KMS-11 (cell line): Measurements from ENCODE around the gene POU6F2.

Experiments used
- H2AFZ ChIP-seq: fragments of 200-600 bp; sonication (generic); 2 replicates; pipeline ENCODE4 v1.6.1; 2016; ENCODE audit warnings: antibody characterized with exemption, mixed run types, low read depth
- H3K27ac ChIP-seq: fragments of 200-600 bp; sonication (generic); 2 replicates; pipeline ENCODE4 v1.6.1; 2016; ENCODE audit warnings: mild to moderate bottlenecking, mixed run types
- H3K27me3 ChIP-seq: fragments of 200-600 bp; sonication (generic); 2 replicates; pipeline ENCODE4 v1.6.1; 2017; ENCODE audit warnings: mild to moderate bottlenecking, low read depth, mixed run types, moderate library complexity; ENCODE audit not compliant: insufficient read depth
- H3K36me3 ChIP-seq: fragments of 200-600 bp; sonication (generic); 2 replicates; pipeline ENCODE4 v1.6.1; 2017; ENCODE audit warnings: mild to moderate bottlenecking, mixed run types; ENCODE audit not compliant: insufficient read depth
- H3K4me1 ChIP-seq: fragments of 200-600 bp; sonication (generic); 2 replicates; pipeline ENCODE4 v1.6.1; 2016; ENCODE audit warnings: mild to moderate bottlenecking, low read depth, mixed run types; ENCODE audit not compliant: poor library complexity, severe bottlenecking
- H3K4me2 ChIP-seq: fragments of 200-600 bp; sonication (generic); 2 replicates; pipeline ENCODE4 v1.7.0; 2016; ENCODE audit warnings: mild to moderate bottlenecking, mixed run types
- H3K4me3 ChIP-seq: fragments of 200-600 bp; sonication (generic); IDR thresholded peaks from 2 replicates; pipeline ENCODE4 v1.6.1; 2017; ENCODE audit warnings: low read depth, low read length, mixed read lengths; ENCODE audit not compliant: insufficient read depth
- H3K79me2 ChIP-seq: fragments of 200-600 bp; sonication (generic); 2 replicates; pipeline ENCODE4 v1.6.1; 2016; ENCODE audit warnings: low read depth, mixed run types; ENCODE audit not compliant: insufficient read depth
- H3K9ac ChIP-seq: fragments of 200-600 bp; sonication (generic); 2 replicates; pipeline ENCODE4 v1.6.1; 2016; ENCODE audit warnings: mild to moderate bottlenecking, mixed run types
- H4K20me1 ChIP-seq: fragments of 200-600 bp; sonication (generic); 2 replicates; pipeline ENCODE4 v1.6.1; 2016; ENCODE audit warnings: mild to moderate bottlenecking, mixed run types; ENCODE audit not compliant: insufficient read depth
- TF ChIP-seq, protein P1 (sequence below): fragments of 200-600 bp; sonication (generic); conservative IDR thresholded peaks from 2 replicates; pipeline ENCODE4 v1.6.1; 2017; ENCODE audit warnings: low read depth, mild to moderate bottlenecking, antibody characterized with exemption, low read length, moderate library complexity, mixed read lengths

POU6F2 gene

DNA sequence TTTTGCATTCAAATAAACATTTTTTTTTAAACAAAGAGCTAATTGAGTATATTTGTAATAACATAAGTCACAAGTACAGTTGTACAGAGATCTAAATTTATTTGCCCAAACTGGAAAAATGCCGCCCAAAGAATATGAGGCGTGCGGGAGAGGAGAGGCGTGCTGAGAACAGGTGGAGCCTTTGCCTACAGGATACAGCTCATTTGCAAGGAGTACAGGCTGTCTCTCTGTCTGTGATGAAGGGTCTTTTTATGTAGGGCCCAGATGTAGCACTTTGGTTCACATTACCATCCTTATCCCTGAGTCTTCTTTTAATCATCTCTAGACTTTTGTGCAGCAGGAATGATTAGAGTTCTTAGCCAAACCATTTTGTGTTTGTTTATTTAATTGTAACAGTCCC, 58.2 kb downstream of the POU6F2 start:
- H4K20me1 ChIP-seq: no peaks in the 10 kb centered on the region
- no peaks in the 10 kb centered on the region for H3K36me3 ChIP-seq
- H3K4me1 ChIP-seq: no peaks in the 10 kb centered on the region

DNA sequence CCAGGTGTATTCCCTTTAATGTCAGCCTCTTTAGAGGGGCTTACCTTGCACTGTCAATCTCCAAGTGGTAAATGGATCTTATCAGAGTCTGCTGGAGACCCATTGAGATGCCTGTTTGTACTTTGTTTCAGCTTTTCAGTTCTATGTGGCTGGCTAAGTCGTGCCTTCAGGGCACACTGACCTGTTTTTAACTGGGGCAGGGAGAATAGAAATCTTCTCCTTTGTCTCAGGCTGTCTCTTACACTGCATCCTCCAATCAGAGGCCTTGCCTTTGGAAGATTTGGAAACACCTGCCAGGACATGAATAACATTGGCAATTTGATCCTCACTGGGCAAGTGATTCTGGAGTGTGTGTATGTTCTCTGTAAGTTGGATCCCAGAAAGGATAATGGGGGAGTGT, 65.0 kb downstream of the POU6F2 start:
- Histone ChIP-seq H3K36me3 (no peaks in the 10 kb centered on the region), H3K9ac (no peak overlapping the region), H2AFZ (no peak overlapping the region), H4K20me1 (no peaks in the 10 kb centered on the region; the same call in 1 of the 2 replicates), H3K4me2 (no peak overlapping the region), H3K4me3 (no peak overlapping the region), H3K4me1 (no peaks in the 10 kb centered on the region), H3K27me3 (no peaks in the 10 kb centered on the region), H3K79me2 (no peaks in the 10 kb centered on the region), H3K27ac (no peak overlapping the region)
- TF ChIP-seq, protein P1, sequence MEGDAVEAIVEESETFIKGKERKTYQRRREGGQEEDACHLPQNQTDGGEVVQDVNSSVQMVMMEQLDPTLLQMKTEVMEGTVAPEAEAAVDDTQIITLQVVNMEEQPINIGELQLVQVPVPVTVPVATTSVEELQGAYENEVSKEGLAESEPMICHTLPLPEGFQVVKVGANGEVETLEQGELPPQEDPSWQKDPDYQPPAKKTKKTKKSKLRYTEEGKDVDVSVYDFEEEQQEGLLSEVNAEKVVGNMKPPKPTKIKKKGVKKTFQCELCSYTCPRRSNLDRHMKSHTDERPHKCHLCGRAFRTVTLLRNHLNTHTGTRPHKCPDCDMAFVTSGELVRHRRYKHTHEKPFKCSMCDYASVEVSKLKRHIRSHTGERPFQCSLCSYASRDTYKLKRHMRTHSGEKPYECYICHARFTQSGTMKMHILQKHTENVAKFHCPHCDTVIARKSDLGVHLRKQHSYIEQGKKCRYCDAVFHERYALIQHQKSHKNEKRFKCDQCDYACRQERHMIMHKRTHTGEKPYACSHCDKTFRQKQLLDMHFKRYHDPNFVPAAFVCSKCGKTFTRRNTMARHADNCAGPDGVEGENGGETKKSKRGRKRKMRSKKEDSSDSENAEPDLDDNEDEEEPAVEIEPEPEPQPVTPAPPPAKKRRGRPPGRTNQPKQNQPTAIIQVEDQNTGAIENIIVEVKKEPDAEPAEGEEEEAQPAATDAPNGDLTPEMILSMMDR: no peak

More for the DNA sequence above, 58.2 kb downstream of the POU6F2 start:
- no peak overlapping the region for H2AFZ ChIP-seq
- no peak overlapping the region for H3K4me3 ChIP-seq
- no peaks in the 10 kb centered on the region for H3K27me3 ChIP-seq
- H3K4me2 ChIP-seq: no peak overlapping the region
- H3K79me2 ChIP-seq: no peaks in the 10 kb centered on the region
- no peak overlapping the region for H3K9ac ChIP-seq
- H3K27ac ChIP-seq: no peak overlapping the region
- TF ChIP-seq, protein P1: no peak

DNA sequence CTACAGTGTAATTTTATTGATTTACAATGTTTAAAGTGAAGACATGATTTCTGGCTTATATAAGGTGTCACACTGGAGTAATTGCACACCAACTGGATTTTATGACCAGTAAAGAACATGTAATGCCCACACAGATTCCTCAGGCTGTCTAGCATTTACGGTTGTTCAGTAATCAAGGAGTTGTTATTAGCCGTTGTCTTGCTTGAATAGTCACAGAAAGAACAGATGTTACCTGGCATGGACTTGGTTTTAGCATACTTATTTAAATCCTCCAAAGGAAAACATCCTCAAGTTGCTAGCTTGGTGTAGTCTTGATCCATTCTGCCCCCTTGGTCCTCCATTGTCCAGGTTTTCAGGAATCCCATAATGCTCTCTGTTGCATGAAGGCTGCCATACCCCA, 65.8 kb downstream of the POU6F2 start:
- no peak overlapping the region for H2AFZ ChIP-seq
- H3K4me1 ChIP-seq: no peaks in the 10 kb centered on the region
- H3K36me3 ChIP-seq: no peaks in the 10 kb centered on the region
- no peaks in the 10 kb centered on the region for H3K79me2 ChIP-seq
- H3K4me2 ChIP-seq: no peak overlapping the region
- no peak overlapping the region for H3K27ac ChIP-seq
- TF ChIP-seq, protein P1: no peak
- no peak overlapping the region for H3K9ac ChIP-seq
- H4K20me1 ChIP-seq: no peaks in the 10 kb centered on the region; the same call in 1 of the 2 replicates
- H3K4me3 ChIP-seq: no peak overlapping the region
- H3K27me3 ChIP-seq: no peaks in the 10 kb centered on the region

DNA sequence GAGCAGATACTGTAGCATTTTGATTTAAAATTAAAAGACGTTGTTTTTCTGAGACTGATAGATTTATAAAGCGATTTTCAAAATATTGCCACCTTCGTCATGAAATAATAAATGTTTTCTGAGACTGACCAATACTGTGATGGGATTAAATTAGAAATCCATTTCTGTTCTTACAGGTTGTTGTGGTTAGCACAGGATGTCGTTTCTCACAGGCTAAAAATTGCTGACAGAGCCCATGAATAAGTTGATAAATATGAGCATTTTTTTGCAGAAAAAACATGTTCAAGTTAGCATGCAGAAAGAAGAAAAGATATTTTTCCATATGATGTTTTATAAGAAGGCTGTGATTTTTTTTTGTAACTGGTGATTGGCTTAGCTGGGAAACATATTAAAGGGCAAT, 66.8 kb downstream of the POU6F2 start:
- no peak overlapping the region for H3K4me2 ChIP-seq
- H3K36me3 ChIP-seq: no peaks in the 10 kb centered on the region
- H3K9ac ChIP-seq: no peak overlapping the region
- H3K79me2 ChIP-seq: no peaks in the 10 kb centered on the region
- H3K27me3 ChIP-seq: no peaks in the 10 kb centered on the region
- H4K20me1 ChIP-seq: no peaks in the 10 kb centered on the region; the same call in 1 of the 2 replicates
- TF ChIP-seq, protein P1: no peak
- no peak overlapping the region for H3K4me3 ChIP-seq
- no peak overlapping the region for H3K27ac ChIP-seq
- no peak overlapping the region for H2AFZ ChIP-seq
- H3K4me1 ChIP-seq: no peaks in the 10 kb centered on the region
